Hematopoietic multipotent progenitor cell treated with erythropoietin and hydrocortisone succinate and interleukin-3 and kit ligand, for 17 days (in vitro differentiated cells): ENCODE measurements around the gene STAT5B.
A peak's percentile ranks its signal among the peaks of the same experiment; 100 is the strongest.
"Not testable (repeated sequence)": the region's sequence is repeated elsewhere in the genome, so short reads cannot be mapped to it uniquely, and the experiment has no call there.

Source experiments
- DNase-seq: peaks from one replicate; pipeline ENCODE4 v3.0.0-alpha.2; 2015; ENCODE audit warnings: low spot score

STAT5B gene

DNA sequence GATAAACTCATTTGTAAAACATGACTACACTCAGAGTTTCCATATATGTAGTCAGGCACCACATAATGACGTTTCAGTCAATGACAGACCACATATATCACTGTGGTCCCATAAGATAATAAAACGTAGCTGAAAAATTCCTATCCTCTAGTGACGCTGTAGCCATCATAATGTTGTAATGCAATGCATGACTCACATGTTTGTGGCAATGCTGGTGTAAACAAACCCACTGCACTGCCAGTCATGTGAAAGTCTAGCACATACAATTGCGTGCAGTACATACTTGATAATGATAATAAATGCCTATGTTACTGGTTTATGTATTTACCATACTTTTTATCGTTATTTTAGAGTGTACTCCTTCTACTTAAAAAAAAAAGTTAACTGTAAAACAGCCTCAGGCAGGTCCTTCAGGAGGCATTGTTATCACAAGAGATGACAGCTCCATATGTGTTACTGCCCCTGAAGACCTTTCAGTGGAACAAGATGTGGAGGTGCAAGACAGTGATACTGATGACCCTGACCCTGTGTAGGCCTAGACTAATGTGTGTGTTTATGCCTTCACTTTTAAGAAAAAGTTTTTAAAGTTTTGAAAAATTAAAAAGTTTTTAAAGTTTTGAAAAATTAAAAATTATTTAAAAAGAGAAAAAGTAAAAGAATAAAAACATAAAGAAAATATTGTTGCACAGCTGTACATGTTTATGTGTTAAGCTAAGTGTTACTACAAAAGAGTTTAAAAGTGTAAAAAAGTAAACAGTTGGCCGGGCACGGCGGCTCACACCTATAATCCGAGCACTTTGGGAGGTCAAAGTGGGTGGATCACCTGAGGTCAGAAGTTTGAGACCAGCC, 9.0 kb downstream of the STAT5B start:
- DNase-seq = peak; percentile 93

DNA sequence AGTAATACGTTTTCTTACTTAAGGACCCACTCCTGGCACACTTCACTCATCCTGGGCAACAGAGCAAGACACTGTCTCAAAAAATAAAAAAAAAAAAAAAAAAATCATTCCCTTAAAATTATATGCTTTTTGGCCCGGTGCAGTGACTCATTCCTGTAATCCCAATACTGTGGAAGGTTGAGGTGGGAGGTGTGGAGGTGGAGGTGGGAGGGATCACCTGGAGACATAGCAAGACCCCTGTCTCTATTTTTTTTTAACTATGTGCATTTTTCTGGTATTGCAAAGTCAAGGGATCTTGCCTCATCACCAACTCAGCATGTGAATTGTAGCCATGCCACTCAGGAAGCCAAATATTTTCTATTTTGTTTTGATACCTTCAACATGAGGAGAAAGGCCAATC, 9.7 kb downstream of the STAT5B start:
- DNase-seq = no peak

- DNase-seq = not testable (repeated sequence)
Measured at GRCh38 chr17:42264366-42264765, 11.8 kb downstream of the STAT5B start.

- DNase-seq = no peak
Measured at GRCh38 chr17:42260318-42260717, 15.9 kb downstream of the STAT5B start.

DNA sequence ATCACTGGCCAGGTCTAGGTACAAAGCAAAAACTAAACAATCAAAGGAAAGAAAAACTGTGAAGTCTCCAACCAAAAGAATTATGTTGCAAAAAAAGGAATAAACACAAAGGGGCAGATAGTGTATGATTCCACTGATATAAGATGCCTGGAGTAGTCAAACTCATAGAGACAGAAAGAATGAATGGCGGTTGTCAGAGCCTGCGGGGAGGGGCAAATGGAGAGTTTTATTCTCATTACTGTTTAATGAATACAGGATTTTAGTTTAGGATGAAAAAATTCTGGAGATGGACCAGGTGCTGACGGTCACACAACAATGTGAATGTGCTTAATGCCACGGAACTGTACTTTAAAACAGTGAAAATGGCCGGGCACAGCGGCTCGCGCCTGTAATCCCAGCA, 20.7 kb downstream of the STAT5B start:
- DNase-seq = no peak

DNA sequence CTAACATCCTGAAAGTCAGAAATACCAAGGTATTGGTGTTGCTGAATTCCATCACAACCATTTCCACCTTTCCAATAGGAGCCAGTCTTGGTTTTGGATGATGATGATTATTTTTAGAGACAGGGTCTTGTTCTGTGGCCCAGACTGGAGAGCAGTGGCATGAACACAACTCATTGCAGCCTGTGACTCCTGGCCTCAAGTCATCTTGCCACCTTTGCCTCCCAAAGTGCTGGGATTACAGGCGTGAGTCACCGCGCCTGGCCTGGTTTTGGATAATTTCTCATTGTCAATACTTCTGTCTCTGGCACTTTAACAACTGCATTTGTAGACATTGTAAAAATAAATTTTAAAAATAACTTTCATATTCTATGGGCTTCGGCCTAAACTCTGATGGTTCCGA, 22.6 kb downstream of the STAT5B start:
- DNase-seq = no peak

- no peak for DNase-seq
Measured at GRCh38 chr17:42252597-42253550, 23.3 kb downstream of the STAT5B start.

DNA sequence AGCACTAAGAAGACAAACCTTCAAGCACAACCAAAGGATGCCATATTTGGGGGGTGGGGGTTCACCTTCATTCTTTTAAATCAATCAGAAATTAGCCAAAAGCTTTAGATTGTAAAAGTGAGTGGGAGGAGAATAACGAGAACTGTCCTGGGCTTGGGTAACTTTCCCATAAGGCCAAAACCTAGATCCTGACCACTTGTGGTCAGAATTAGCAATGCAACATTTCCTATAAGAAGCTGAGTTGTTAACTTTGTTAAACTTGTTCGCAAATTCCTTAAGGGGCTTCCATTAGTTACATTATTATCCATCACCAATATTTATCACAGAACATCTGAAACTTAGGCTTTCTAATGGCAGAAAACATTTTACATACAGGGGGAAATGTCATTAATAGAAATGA, 25.1 kb downstream of the STAT5B start:
- DNase-seq = no peak

- no peak for DNase-seq
Measured at GRCh38 chr17:42249681-42250446, 26.3 kb downstream of the STAT5B start.

GRCh38 chr17:42248351-42249179, 27.6 kb downstream of the STAT5B start:
- DNase-seq = peak; percentile 47

GRCh38 chr17:42247734-42248133, 28.5 kb downstream of the STAT5B start:
- no peak for DNase-seq

- DNase-seq = no peak
Measured at GRCh38 chr17:42246515-42246914, 29.7 kb downstream of the STAT5B start.

DNA sequence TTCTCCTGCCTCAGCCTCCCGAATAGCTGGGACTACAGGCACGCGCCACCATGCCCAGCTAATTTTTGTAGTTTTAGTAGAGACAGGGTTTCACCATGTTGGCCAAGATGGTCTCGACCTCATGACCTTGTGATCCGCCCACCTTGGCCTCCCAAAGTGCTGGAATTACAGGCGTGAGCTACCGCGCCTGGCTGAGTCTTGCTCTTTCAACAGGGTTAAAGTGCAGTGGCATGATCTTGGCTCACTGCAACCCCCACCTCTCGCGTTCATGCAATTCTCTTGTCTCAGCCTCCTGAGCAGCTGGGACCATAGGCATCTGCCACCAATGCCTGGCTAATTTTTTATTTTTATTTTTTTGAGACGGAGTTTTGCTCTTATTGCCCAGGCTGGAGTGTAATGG, 31.0 kb downstream of the STAT5B start:
- DNase-seq = not testable (repeated sequence)

GRCh38 chr17:42244116-42244515, 32.1 kb downstream of the STAT5B start:
- DNase-seq = not testable (repeated sequence)

- DNase-seq = no peak
Measured at GRCh38 chr17:42243493-42243982, 32.7 kb downstream of the STAT5B start.

DNA sequence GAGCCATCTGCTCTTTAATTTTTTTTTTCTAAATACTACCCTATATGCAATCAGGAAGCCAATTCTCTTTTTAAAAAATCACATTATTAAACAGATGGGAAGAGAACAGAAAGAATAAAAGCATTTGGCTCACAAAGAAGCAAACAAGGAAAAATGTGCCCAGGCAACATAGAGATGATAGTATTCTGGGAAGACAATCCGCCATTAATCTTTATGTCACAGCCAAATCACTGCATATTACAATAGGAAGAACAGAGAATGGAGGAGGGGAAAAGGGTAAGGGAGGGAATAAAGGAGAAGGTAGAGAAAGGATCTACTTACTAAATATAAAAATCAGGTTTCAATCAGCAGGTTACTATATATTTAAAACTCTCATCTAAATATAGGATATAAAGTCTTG, 34.3 kb downstream of the STAT5B start:
- no peak for DNase-seq

DNA sequence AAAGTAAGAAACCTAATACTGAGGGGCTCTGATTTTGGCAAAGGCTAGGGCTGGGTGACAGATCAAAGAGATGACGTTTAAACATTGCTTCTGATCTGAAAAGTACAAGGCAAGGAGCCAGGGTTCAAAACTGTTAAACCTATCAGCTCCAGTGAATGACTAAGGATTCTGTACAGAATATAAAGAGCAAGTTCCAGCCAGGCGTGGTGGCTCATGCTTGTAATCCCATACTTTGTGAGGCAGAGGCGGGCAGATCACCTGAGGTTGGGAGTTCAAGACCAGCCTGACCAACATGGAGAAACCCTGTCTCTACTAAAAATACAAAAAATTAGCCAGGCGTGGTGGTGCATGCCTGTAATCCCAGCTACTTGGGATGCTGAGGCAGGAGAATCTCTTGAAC, 35.3 kb downstream of the STAT5B start:
- not testable (repeated sequence) for DNase-seq

DNA sequence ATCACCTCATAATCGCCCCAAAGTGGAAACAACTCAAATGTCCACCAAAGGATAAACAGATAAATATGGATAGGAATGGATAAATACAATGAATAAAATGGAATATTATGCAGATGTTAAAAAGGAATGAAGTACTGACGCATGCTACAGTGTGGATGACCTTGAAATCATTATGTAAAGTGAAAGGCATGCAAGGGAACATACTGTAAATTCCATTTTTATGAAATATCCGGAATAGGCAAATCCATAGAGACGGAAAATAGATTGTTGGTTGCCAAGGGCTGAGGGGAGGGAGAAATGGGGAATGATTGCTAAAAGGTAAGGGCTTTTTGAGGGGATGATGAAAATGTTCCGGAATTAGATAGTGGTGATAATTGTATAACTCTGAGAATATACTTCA, 36.0 kb downstream of the STAT5B start:
- no peak for DNase-seq

DNA sequence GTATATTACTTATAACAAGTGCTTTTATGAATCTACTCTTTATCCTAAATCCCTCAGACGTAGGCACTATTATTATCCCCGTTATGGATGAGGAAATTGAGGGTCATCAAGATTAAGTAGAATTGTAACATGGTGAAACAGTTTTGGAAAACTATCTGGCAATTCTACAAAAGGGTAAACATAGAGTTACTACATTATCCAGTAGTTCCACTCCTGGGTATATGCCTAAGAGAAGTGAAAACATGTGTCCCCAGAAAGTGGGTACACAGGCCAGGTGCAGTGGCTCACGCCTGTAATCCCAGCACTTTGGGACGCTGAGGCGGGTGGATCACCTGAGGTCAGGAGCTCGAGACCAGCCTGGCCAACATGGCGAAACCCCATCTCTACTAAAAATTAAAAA, 36.6 kb downstream of the STAT5B start:
- DNase-seq = not testable (repeated sequence)

GRCh38 chr17:42236760-42237159, 39.4 kb downstream of the STAT5B start:
- no peak for DNase-seq

GRCh38 chr17:42233994-42234393, 42.2 kb downstream of the STAT5B start:
- no peak for DNase-seq
